HEK293 (cell line): ENCODE measurements around the gene D2HGDH.

Source experiments
- CTCF ChIA-PET: fragments of 350-600 bp; formaldehyde crosslinking; extraction: SDS; loops from one replicate; lab custom pipeline; 2021; ENCODE audit warnings: antibody characterized with exemption; lab: Yijun Ruan, JAX
- POLR2A ChIA-PET: fragments of 300-600 bp; formaldehyde crosslinking; extraction: SDS; loops from one replicate; lab custom pipeline; 2020; ENCODE audit warnings: antibody characterized with exemption, inconsistent platforms; lab: Yijun Ruan, JAX
- H3K27ac ChIP-seq: fragments of 200-500 bp; sonication (Bioruptor generic); 2 replicates; pipeline ENCODE4 v1.5.1; 2014; ENCODE audit warnings: low read depth, low read length, control low read depth, inconsistent platforms; ENCODE audit errors: extremely low read depth
- H3K36me3 ChIP-seq, 2 experiments: fragments of 200-500 bp in 1 of 2; sonication (Bioruptor generic) in 1 of 2; 1 replicate in 1 of 2; 2 replicates in 1 of 2; pipeline ENCODE4 v1.5.1; 2014 to 2017; ENCODE audit warnings: inconsistent platforms in 2 of 2, low read length in 2 of 2; ENCODE audit not compliant: control insufficient read depth in 2 of 2, insufficient read depth in 1 of 2
- H3K4me1 ChIP-seq: fragments of 200-500 bp; sonication (Bioruptor generic); 2 replicates; pipeline ENCODE4 v1.5.1; 2014; ENCODE audit warnings: mild to moderate bottlenecking, low read length, inconsistent platforms; ENCODE audit not compliant: control insufficient read depth, insufficient read depth
- H3K4me3 ChIP-seq: 2 replicates; pipeline ENCODE4 v1.5.1; 2011; ENCODE audit warnings: low read depth, mild to moderate bottlenecking, control low read depth, low read length, moderate library complexity
- H3K9me3 ChIP-seq: fragments of 200-500 bp; sonication (Bioruptor generic); 2 replicates; pipeline ENCODE4 v1.5.1; 2014; ENCODE audit warnings: low read depth, low read length, inconsistent platforms; ENCODE audit not compliant: control insufficient read depth, insufficient read depth
- ATF2 ChIP-seq: fragments of 450-650 bp; formaldehyde crosslinking; IDR thresholded peaks from 2 replicates; pipeline ENCODE4 v1.5.1; 2016; ENCODE audit warnings: missing biosample characterization, missing genetic modification characterization, low read depth
- BCL11A ChIP-seq: fragments of 450-650 bp; formaldehyde crosslinking; IDR thresholded peaks from 2 replicates; pipeline ENCODE4 v1.5.1; 2016; ENCODE audit warnings: low read depth, missing biosample characterization, missing genetic modification characterization
- CTCF ChIP-seq: fragments of 450-650 bp; formaldehyde crosslinking; IDR thresholded peaks from 2 replicates; pipeline ENCODE4 v1.5.1; 2016; ENCODE audit warnings: missing biosample characterization, missing genetic modification characterization
- MYNN ChIP-seq: fragments of 450-650 bp; formaldehyde crosslinking; IDR thresholded peaks from 2 replicates; pipeline ENCODE4 v1.5.1; 2016; ENCODE audit warnings: missing biosample characterization, missing genetic modification characterization, borderline replicate concordance
- OSR2 ChIP-seq: fragments of 450-650 bp; formaldehyde crosslinking; IDR thresholded peaks from 2 replicates; pipeline ENCODE4 v1.5.1; 2016; ENCODE audit warnings: missing biosample characterization, missing genetic modification characterization
- OVOL3 ChIP-seq: fragments of 450-650 bp; formaldehyde crosslinking; IDR thresholded peaks from 2 replicates; pipeline ENCODE4 v1.5.1; 2016; ENCODE audit warnings: missing biosample characterization, missing genetic modification characterization
- PBX3 ChIP-seq: sonication (generic); formaldehyde crosslinking; IDR thresholded peaks from 2 replicates; pipeline ENCODE4 v1.8.1; 2022; ENCODE audit warnings: mild to moderate bottlenecking, moderate library complexity, missing genetic modification reagents
- PRDM4 ChIP-seq: fragments of 450-650 bp; formaldehyde crosslinking; IDR thresholded peaks from 2 replicates; pipeline ENCODE4 v1.5.1; 2017; ENCODE audit warnings: missing biosample characterization, missing genetic modification characterization
- ZBTB8A ChIP-seq: fragments of 450-650 bp; formaldehyde crosslinking; IDR thresholded peaks from 2 replicates; pipeline ENCODE4 v1.5.1; 2016; ENCODE audit warnings: missing biosample characterization, missing genetic modification characterization
- ZFP41 ChIP-seq: fragments of 450-650 bp; formaldehyde crosslinking; IDR thresholded peaks from 2 replicates; pipeline ENCODE4 v1.5.1; 2016; ENCODE audit warnings: missing biosample characterization, missing genetic modification characterization, borderline replicate concordance
- ZNF16 ChIP-seq: fragments of 450-650 bp; formaldehyde crosslinking; IDR thresholded peaks from 2 replicates; pipeline ENCODE4 v1.5.1; 2016; ENCODE audit warnings: low read depth, missing biosample characterization, missing genetic modification characterization
- ZNF214 ChIP-seq: fragments of 450-650 bp; formaldehyde crosslinking; IDR thresholded peaks from 2 replicates; pipeline ENCODE4 v1.5.1; 2017; ENCODE audit warnings: missing biosample characterization, mild to moderate bottlenecking, missing genetic modification characterization, borderline replicate concordance
- ZNF335 ChIP-seq: fragments of 450-650 bp; formaldehyde crosslinking; conservative IDR thresholded peaks from 2 replicates; pipeline ENCODE4 v1.5.1; 2016; ENCODE audit warnings: missing biosample characterization, missing genetic modification characterization
- ZNF600 ChIP-seq: fragments of 450-650 bp; formaldehyde crosslinking; IDR thresholded peaks from 2 replicates; pipeline ENCODE4 v1.5.1; 2016; ENCODE audit warnings: missing biosample characterization, missing genetic modification characterization
- ZNF610 ChIP-seq: fragments of 450-650 bp; formaldehyde crosslinking; IDR thresholded peaks from 2 replicates; pipeline ENCODE4 v1.5.1; 2016; ENCODE audit warnings: missing biosample characterization, missing genetic modification characterization, borderline replicate concordance
- ZNF624 ChIP-seq: fragments of 450-650 bp; formaldehyde crosslinking; IDR thresholded peaks from 2 replicates; pipeline ENCODE4 v1.5.1; 2017; ENCODE audit warnings: missing biosample characterization, missing genetic modification characterization
- ZNF654 ChIP-seq: fragments of 450-650 bp; formaldehyde crosslinking; IDR thresholded peaks from 2 replicates; pipeline ENCODE4 v1.5.1; 2016; ENCODE audit warnings: low read depth, missing biosample characterization, missing genetic modification characterization
- ZNF704 ChIP-seq: fragments of 450-650 bp; formaldehyde crosslinking; IDR thresholded peaks from 2 replicates; pipeline ENCODE4 v1.5.1; 2016; ENCODE audit warnings: missing biosample characterization, missing genetic modification characterization
- ZNF776 ChIP-seq: fragments of 450-650 bp; formaldehyde crosslinking; IDR thresholded peaks from 2 replicates; pipeline ENCODE4 v1.5.0; 2017; ENCODE audit warnings: missing biosample characterization, missing genetic modification characterization, borderline replicate concordance
- ZNF843 ChIP-seq: fragments of 450-650 bp; formaldehyde crosslinking; IDR thresholded peaks from 2 replicates; pipeline ENCODE4 v1.5.1; 2016; ENCODE audit warnings: missing biosample characterization, missing genetic modification characterization

D2HGDH gene

GRCh38 chr2:241748468-241749256, 14.2 kb downstream of the D2HGDH start (continued):
- no peak for TF ChIP-seq ATF2 (tag by site-specific recombination)
- no peak for TF ChIP-seq MYNN (tag by site-specific recombination)
- TF ChIP-seq BCL11A (tag by site-specific recombination): no peak
- no peak for TF ChIP-seq ZNF843 (tag by site-specific recombination)
- TF ChIP-seq PBX3: no peak
- no peak for TF ChIP-seq PRDM4
- TF ChIP-seq ZNF776 (tag by site-specific recombination): no peak
- TF ChIP-seq ZNF610: no peak
- no peak for TF ChIP-seq ZNF624 (tag by site-specific recombination)
- no peak for TF ChIP-seq ZNF704 (tag by site-specific recombination)
- TF ChIP-seq ZBTB8A (tag by site-specific recombination): no peak

GRCh38 chr2:241750076-241750840, 15.8 kb downstream of the D2HGDH start:
- Histone ChIP-seq H3K27ac (no peak overlapping the region), H3K36me3 (peaks cover 8 to 64% of the 10 kb centered on the region in 2 experiments; a peak in 2 of 3 replicates)
- POLR2A ChIA-PET: no interaction called here
- TF ChIP-seq ZNF16 (tag by site-specific recombination): no peak
- no peak for TF ChIP-seq ZNF335 (tag by site-specific recombination)
- TF ChIP-seq, all 188 proteins: peak for 0
- CTCF ChIA-PET: interaction anchor here (0.6 kb wide), 1 partner anchor 16 kb away, joined by 3 read pairs; the partner anchor contains the start of gene D2HGDH
- no peak overlapping the region for H3K4me3 ChIP-seq
- no peaks in the 10 kb centered on the region for H3K9me3 ChIP-seq
- H3K4me1 ChIP-seq: no peaks in the 10 kb centered on the region

GRCh38 chr2:241751152-241751551, 16.7 kb downstream of the D2HGDH start:
- TF ChIP-seq OSR2 (tag by site-specific recombination) (no peak), OVOL3 (tag by site-specific recombination) (no peak), ZNF214 (no peak), ZFP41 (tag by site-specific recombination) (no peak), ZNF654 (no peak), ZNF600 (tag by site-specific recombination) (no peak), CTCF (tag by site-specific recombination) (no peak)
- Histone ChIP-seq H3K4me1 (no peaks in the 10 kb centered on the region), H3K4me3 (no peak overlapping the region), H3K36me3 (peaks cover 8 to 64% of the 10 kb centered on the region in 2 experiments; a peak in 2 of 3 replicates), H3K27ac (no peak overlapping the region), H3K9me3 (no peaks in the 10 kb centered on the region)
- POLR2A ChIA-PET: no interaction called here
- CTCF ChIA-PET: interaction anchor here (0.6 kb wide), 1 partner anchor 17 kb away, joined by 3 read pairs; the partner anchor contains the start of gene D2HGDH
